A549 (cell line): ENCODE data around the gene PLCB1. TPM values are rescaled to one million over a fixed set of nuclear protein-coding genes. Genes with fewer than 3 reads are reported as not detected.

Experiments used
- ATAC-seq, 2 experiments: fragments of 200-7000 bp in 1 of 2; fragments of >200 bp in 1 of 2; cut with Nextera tagmentation in 1 of 2; cut with Tn5 transposase in 1 of 2; 3 replicates each; pipeline versions ENCODE4 v1.8.0 to v1.9.1; 2018 to 2020; ENCODE audit warnings: mild to moderate bottlenecking in 1 of 2, moderate library complexity in 1 of 2
- CTCF ChIA-PET: fragments of 300-600 bp; sonication (Branson Sonifier 250); formaldehyde crosslinking; extraction: SDS; loops from one replicate; lab custom pipeline; 2021; ENCODE audit warnings: antibody characterized with exemption, inconsistent platforms; lab: Yijun Ruan, JAX
- POLR2A ChIA-PET: fragments of 350-600 bp; formaldehyde crosslinking; extraction: SDS; loops from one replicate; lab custom pipeline; 2021; ENCODE audit warnings: antibody characterized with exemption, inconsistent platforms; lab: Yijun Ruan, JAX
- DNase-seq, 2 experiments: peaks; one replicate each; pipeline versions ENCODE4 v3.0.0 to v3.0.0-alpha.2; 2011 to 2016; ENCODE audit warnings: low read depth in 1 of 2, low spot score in 1 of 2
- FAIRE-seq: peaks from 2 replicates; lab custom pipeline; 2011; peaks lifted over from hg19 to GRCh38; lab: Jason Lieb, UNC
- H3K27ac ChIP-seq, 2 experiments: fragments of >200 bp; sonication (Bioruptor Twin); formaldehyde crosslinking; 3 replicates each; pipeline ENCODE4 v1.5.1; 2016 to 2017
- H3K4me1 ChIP-seq: fragments of >200 bp; sonication (Bioruptor Twin); formaldehyde crosslinking; 3 replicates; pipeline ENCODE4 v1.6.1; 2016
- H3K4me2 ChIP-seq: fragments of >200 bp; sonication (Bioruptor Twin); formaldehyde crosslinking; 3 replicates; pipeline ENCODE4 v1.6.1; 2016
- H3K4me3 ChIP-seq: fragments of >200 bp; sonication (Bioruptor Twin); formaldehyde crosslinking; 3 replicates; pipeline ENCODE4 v1.5.1; 2016
- H3K9me3 ChIP-seq: fragments of >200 bp; sonication (Bioruptor Twin); formaldehyde crosslinking; 3 replicates; pipeline ENCODE4 v1.6.1; 2016
- BHLHE40 ChIP-seq: IDR thresholded peaks from 2 replicates; pipeline ENCODE4 v1.6.1; 2012; ENCODE audit warnings: low read depth, low read length, inconsistent platforms
- CBX2 ChIP-seq: fragments of 200-600 bp; sonication (generic); IDR thresholded peaks from 2 replicates; pipeline ENCODE4 v1.6.1; 2016; ENCODE audit warnings: low read depth, mild to moderate bottlenecking, borderline replicate concordance
- GATA3 ChIP-seq: IDR thresholded peaks from 2 replicates; pipeline ENCODE4 v1.6.1; 2012; ENCODE audit warnings: borderline replicate concordance
- HDAC2 ChIP-seq: fragments of 200-600 bp; sonication (generic); IDR thresholded peaks from 2 replicates; pipeline ENCODE4 v1.6.1; 2016
- HEYL ChIP-seq: fragments of 250-450 bp; sonication (Bioruptor Pico); IDR thresholded peaks from 2 replicates; pipeline ENCODE4 v1.8.0; 2021; ENCODE audit warnings: mild to moderate bottlenecking, moderate library complexity
- HOXA7 ChIP-seq: fragments of 250-450 bp; sonication (Bioruptor Pico); IDR thresholded peaks from 2 replicates; pipeline ENCODE4 v1.5.0; 2020; ENCODE audit warnings: mild to moderate bottlenecking, moderate library complexity
- HOXB5 ChIP-seq: fragments of 250-450 bp; sonication (Bioruptor Pico); IDR thresholded peaks from 2 replicates; pipeline ENCODE4 v1.5.0; 2020; ENCODE audit warnings: mild to moderate bottlenecking, moderate library complexity
- MAFK ChIP-seq: fragments of 450-650 bp; IDR thresholded peaks from 2 replicates; pipeline ENCODE4 v1.6.1; 2014; ENCODE audit not compliant: partially characterized antibody
- MAZ ChIP-seq: fragments of 150-350 bp; IDR thresholded peaks from 2 replicates; pipeline ENCODE4 v1.6.1; 2014; ENCODE audit warnings: antibody characterized with exemption, low read depth, low read length, borderline replicate concordance
- MYC ChIP-seq: IDR thresholded peaks from 2 replicates; pipeline ENCODE4 v1.6.1; 2012; ENCODE audit warnings: mild to moderate bottlenecking, inconsistent platforms, low read length, improper control_type of control experiment, borderline replicate concordance
- NR3C1 ChIP-seq: fragments of >200 bp; sonication (Bioruptor Twin); formaldehyde crosslinking; IDR thresholded peaks from 3 replicates; pipeline ENCODE4 v1.6.1; 2017
- POLR2A ChIP-seq: IDR thresholded peaks from 2 replicates; pipeline ENCODE4 v1.6.1; 2012; ENCODE audit warnings: mild to moderate bottlenecking, low read length
- RAD21 ChIP-seq, 2 experiments: fragments of >200 bp in 1 of 2; sonication (Bioruptor Twin) in 1 of 2; formaldehyde crosslinking in 1 of 2; IDR thresholded peaks in 1 of 2; conservative IDR thresholded peaks in 1 of 2; 2 replicates in 1 of 2; 3 replicates in 1 of 2; pipeline ENCODE4 v1.6.1; 2012 to 2018; ENCODE audit warnings: inconsistent platforms in 1 of 2
- RARB ChIP-seq: fragments of 250-450 bp; sonication (Bioruptor Pico); IDR thresholded peaks from 2 replicates; pipeline ENCODE4 v1.8.0; 2021; ENCODE audit warnings: mild to moderate bottlenecking, moderate library complexity
- RCOR1 ChIP-seq: fragments of 150-350 bp; IDR thresholded peaks from 2 replicates; pipeline ENCODE4 v1.6.1; 2014; ENCODE audit warnings: antibody characterized with exemption, low read length, low read depth
- RNF2 ChIP-seq: fragments of 200-600 bp; sonication (generic); IDR thresholded peaks from 2 replicates; pipeline ENCODE4 v1.6.1; 2016; ENCODE audit warnings: low read depth, mild to moderate bottlenecking, antibody characterized with exemption, moderate library complexity, borderline replicate concordance
- SMC3 ChIP-seq: fragments of >200 bp; sonication (Bioruptor Twin); formaldehyde crosslinking; IDR thresholded peaks from 3 replicates; pipeline ENCODE4 v1.6.1; 2018; ENCODE audit warnings: inconsistent platforms
- SREBF2 ChIP-seq: fragments of 450-650 bp; IDR thresholded peaks from 2 replicates; pipeline ENCODE4 v1.6.1; 2014; ENCODE audit warnings: mild to moderate bottlenecking, moderate library complexity
- ZFP36 ChIP-seq: fragments of 450-650 bp; IDR thresholded peaks from 2 replicates; pipeline ENCODE4 v1.6.1; 2014; ENCODE audit warnings: borderline replicate concordance; ENCODE audit not compliant: partially characterized antibody
- ZNF302 ChIP-seq: fragments of 250-450 bp; sonication (Bioruptor Pico); IDR thresholded peaks from 2 replicates; pipeline ENCODE4 v1.9.0; 2021; ENCODE audit warnings: inconsistent platforms, mild to moderate bottlenecking, moderate library complexity
- ZSCAN20 ChIP-seq: fragments of 250-450 bp; sonication (Bioruptor Pico); IDR thresholded peaks from 2 replicates; pipeline ENCODE4 v1.8.0; 2022; ENCODE audit warnings: mild to moderate bottlenecking, moderate library complexity
- WGBS: methylation state at CpG from one replicate; pipeline ENCODE4 v1.1.6; 2017; ENCODE audit errors: missing lambda C conversion rate; 5-methylcytosine and 5-hydroxymethylcytosine counted together
- polyA plus RNA-seq, 4 experiments: library from polyadenylated mRNA; depleted of rRNA in 3 of 4; stranded (reverse); fragments of >200 nt; fragmentation: RNase III in 1 of 4; extraction: RNeasy Plus Mini Kit Qiagen cat#74134 plus additional on column Dnase treatment in 1 of 4; gene quantifications; 2 replicates in 3 of 4; 3 replicates in 1 of 4; pipeline ENCODE4 v1.2.3, GENCODE V29; 2011 to 2017
- TF ChIP-seq, protein P1 (sequence below): fragments of 250-450 bp; sonication (Bioruptor Pico); IDR thresholded peaks from 2 replicates; pipeline ENCODE4 v1.5.0; 2021; ENCODE audit warnings: mild to moderate bottlenecking, moderate library complexity, borderline replicate concordance
- TF ChIP-seq, protein P2 (sequence below): fragments of >200 bp; sonication (Bioruptor Twin); formaldehyde crosslinking; IDR thresholded peaks from 3 replicates; pipeline ENCODE4 v1.5.1; 2016
- TF ChIP-seq, protein P3 (sequence below): fragments of 150-350 bp; IDR thresholded peaks from 2 replicates; pipeline ENCODE4 v1.6.1; 2014; ENCODE audit warnings: low read depth, mild to moderate bottlenecking, low read length
- TF ChIP-seq, protein P4 (sequence below): IDR thresholded peaks from 2 replicates; pipeline ENCODE4 v1.6.1; 2012
- TF ChIP-seq, protein P5 (sequence below): IDR thresholded peaks from 2 replicates; pipeline ENCODE4 v1.6.1; 2012
- TF ChIP-seq, protein P6 (sequence below): IDR thresholded peaks from 2 replicates; pipeline ENCODE4 v1.6.1; 2012; ENCODE audit warnings: low read depth, borderline replicate concordance

The PLCB1 gene
- polyA plus RNA-seq, 2 of the 4 experiments (the other 2 are of a cell fraction): 0.97 to 6.3 TPM

DNA sequence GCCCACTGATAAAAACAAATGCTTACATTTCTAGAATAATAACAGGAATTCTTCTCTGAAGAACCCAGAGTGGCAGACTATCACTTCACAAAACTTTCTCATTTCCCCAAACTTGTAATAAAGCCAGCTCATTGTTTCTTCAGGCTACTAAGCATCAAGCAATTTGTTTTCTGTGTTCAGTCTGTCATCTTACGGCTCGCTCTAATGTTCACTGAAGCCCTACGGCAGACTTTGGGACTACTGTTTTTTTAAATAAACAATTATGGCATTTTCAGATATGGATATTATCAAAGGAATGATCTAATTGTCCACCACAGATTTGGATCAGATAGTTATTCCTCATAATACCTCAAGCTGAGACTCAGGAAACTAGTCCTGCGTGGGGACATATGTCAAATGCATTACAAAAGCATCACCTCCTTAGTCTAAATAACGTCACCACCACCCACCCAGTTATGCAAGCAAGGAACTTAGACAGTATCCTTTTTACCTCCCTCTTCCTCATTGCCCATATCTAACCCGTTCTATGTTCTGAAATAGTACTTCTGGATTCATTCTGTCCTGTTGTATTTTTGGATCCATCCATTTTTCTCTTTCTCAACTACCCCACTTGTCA lies 415.1 kb downstream of the PLCB1 start (continued):
- no peak for TF ChIP-seq RNF2

DNA sequence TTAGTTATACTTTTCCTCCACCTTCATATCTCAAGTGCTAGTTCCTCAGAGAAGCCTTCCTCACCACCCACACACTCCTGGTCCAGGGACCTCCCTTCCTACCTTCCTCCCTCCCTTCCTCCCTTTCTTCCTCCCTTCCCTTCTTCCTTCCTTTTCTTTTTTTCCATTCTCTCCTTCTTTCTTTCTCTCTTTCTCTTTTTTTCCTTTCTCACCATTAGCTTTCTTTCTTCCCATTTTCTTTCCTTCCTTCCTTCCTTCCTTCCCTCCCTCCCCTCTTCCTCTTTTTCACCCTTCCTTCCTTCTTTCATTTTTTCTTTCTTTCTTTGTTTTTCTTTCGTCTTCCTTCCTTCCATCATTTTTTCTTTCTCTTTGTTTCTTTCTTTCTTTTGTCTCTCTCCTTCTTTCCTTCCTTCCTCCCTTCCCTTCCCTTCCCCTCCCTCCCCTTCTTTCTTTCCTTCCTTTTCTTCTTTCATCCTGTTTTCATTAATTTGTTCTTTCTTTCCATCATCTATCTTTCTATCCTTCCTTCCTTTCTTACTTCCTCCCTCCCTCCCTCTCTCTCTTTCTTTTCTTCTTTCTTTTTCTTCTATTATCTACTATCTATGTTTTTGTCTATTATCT lies 416.0 kb downstream of the PLCB1 start:
- H3K27ac ChIP-seq: no peak overlapping the region
- TF ChIP-seq, protein P1, sequence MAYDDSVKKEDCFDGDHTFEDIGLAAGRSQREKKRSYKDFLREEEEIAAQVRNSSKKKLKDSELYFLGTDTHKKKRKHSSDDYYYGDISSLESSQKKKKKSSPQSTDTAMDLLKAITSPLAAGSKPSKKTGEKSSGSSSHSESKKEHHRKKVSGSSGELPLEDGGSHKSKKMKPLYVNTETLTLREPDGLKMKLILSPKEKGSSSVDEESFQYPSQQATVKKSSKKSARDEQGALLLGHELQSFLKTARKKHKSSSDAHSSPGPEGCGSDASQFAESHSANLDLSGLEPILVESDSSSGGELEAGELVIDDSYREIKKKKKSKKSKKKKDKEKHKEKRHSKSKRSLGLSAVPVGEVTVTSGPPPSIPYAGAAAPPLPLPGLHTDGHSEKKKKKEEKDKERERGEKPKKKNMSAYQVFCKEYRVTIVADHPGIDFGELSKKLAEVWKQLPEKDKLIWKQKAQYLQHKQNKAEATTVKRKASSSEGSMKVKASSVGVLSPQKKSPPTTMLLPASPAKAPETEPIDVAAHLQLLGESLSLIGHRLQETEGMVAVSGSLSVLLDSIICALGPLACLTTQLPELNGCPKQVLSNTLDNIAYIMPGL (CRISPR knock-in tag): no peak
- TF ChIP-seq, protein P2, sequence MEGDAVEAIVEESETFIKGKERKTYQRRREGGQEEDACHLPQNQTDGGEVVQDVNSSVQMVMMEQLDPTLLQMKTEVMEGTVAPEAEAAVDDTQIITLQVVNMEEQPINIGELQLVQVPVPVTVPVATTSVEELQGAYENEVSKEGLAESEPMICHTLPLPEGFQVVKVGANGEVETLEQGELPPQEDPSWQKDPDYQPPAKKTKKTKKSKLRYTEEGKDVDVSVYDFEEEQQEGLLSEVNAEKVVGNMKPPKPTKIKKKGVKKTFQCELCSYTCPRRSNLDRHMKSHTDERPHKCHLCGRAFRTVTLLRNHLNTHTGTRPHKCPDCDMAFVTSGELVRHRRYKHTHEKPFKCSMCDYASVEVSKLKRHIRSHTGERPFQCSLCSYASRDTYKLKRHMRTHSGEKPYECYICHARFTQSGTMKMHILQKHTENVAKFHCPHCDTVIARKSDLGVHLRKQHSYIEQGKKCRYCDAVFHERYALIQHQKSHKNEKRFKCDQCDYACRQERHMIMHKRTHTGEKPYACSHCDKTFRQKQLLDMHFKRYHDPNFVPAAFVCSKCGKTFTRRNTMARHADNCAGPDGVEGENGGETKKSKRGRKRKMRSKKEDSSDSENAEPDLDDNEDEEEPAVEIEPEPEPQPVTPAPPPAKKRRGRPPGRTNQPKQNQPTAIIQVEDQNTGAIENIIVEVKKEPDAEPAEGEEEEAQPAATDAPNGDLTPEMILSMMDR: no peak
- TF ChIP-seq MAFK (no peak), MYC (no peak), ZNF302 (CRISPR knock-in tag) (no peak), MAZ (no peak), HOXB5 (no peak), ZSCAN20 (CRISPR knock-in tag) (no peak), SREBF2 (no peak), SMC3 (no peak), NR3C1 (no peak)
- TF ChIP-seq, protein P3, sequence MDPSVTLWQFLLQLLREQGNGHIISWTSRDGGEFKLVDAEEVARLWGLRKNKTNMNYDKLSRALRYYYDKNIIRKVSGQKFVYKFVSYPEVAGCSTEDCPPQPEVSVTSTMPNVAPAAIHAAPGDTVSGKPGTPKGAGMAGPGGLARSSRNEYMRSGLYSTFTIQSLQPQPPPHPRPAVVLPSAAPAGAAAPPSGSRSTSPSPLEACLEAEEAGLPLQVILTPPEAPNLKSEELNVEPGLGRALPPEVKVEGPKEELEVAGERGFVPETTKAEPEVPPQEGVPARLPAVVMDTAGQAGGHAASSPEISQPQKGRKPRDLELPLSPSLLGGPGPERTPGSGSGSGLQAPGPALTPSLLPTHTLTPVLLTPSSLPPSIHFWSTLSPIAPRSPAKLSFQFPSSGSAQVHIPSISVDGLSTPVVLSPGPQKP: no peak
- POLR2A ChIA-PET: no interaction called here
- no peak overlapping the region for H3K4me2 ChIP-seq
- CTCF ChIA-PET: interaction anchor here (0.6 to 1.1 kb wide), 3 partner anchors 20 to 621 kb away, joined by 3 read pairs; no protein-coding TSS in a partner anchor
- no peaks in the 10 kb centered on the region for H3K9me3 ChIP-seq
- 10% methylated on average over 1 of the region's 1 CpG for WGBS
- ATAC-seq (no peak; a peak in 1 of 6 replicates), FAIRE-seq (no peak), DNase-seq (no peak)
- H3K4me1 ChIP-seq: no peaks in the 10 kb centered on the region
- H3K4me3 ChIP-seq: no peak overlapping the region

DNA sequence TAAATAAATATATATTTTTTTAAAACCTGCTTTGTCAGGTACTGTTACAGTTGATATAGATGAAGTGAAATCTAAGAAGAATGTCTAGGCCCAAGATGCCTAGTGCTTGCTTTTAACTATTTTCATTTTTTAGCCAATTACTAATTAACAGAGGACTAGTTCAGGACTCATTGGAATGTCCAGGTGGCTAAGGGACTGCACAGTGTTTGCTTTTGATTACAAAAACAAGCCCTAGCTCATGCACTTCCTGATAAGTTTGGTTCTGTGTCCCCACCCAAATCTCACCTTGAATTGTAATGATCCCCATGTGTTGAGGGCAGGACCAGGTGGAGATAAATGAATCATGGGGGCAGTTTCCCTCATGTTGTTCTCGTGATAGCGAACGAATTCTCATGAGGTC lies 417.1 kb downstream of the PLCB1 start:
- 7% methylated on average over 3 of the region's 3 CpGs for WGBS
- DNase-seq: no peak
- no peak for ATAC-seq
- no peaks in the 10 kb centered on the region for H3K4me1 ChIP-seq
- no peak overlapping the region for H3K4me3 ChIP-seq
- no peak overlapping the region for H3K27ac ChIP-seq
- ChIA-PET CTCF (interaction anchor here (1.1 kb wide), 2 partner anchors 21 to 173 kb away, joined by 3 to 4 read pairs; no protein-coding TSS in a partner anchor), POLR2A (no interaction called here)
- no peak for FAIRE-seq
- no peaks in the 10 kb centered on the region for H3K9me3 ChIP-seq
- H3K4me2 ChIP-seq: no peak overlapping the region
- no peak for TF ChIP-seq HOXA7 (CRISPR knock-in tag)
- TF ChIP-seq, protein P4, sequence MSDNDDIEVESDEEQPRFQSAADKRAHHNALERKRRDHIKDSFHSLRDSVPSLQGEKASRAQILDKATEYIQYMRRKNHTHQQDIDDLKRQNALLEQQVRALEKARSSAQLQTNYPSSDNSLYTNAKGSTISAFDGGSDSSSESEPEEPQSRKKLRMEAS: no peak
- TF ChIP-seq RARB (CRISPR knock-in tag): no peak
- TF ChIP-seq, protein P3: no peak
- no peak for TF ChIP-seq HEYL
- no peak for TF ChIP-seq POLR2A
- TF ChIP-seq RCOR1: no peak
- TF ChIP-seq ZFP36: no peak
- TF ChIP-seq HOXB5: no peak
- TF ChIP-seq CBX2: no peak
- no peak for TF ChIP-seq HDAC2
- TF ChIP-seq ZSCAN20 (CRISPR knock-in tag): no peak
- TF ChIP-seq GATA3: no peak
- TF ChIP-seq, protein P5, sequence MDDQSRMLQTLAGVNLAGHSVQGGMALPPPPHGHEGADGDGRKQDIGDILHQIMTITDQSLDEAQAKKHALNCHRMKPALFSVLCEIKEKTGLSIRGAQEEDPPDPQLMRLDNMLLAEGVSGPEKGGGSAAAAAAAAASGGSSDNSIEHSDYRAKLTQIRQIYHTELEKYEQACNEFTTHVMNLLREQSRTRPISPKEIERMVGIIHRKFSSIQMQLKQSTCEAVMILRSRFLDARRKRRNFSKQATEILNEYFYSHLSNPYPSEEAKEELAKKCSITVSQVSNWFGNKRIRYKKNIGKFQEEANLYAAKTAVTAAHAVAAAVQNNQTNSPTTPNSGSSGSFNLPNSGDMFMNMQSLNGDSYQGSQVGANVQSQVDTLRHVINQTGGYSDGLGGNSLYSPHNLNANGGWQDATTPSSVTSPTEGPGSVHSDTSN: no peak
- no peak for TF ChIP-seq BHLHE40
- TF ChIP-seq RAD21 (conservative IDR thresholded peaks at IDR 0.05 in 1 of 2, IDR thresholded peaks at IDR 0.05 in 1 of 2): no peak
- TF ChIP-seq, protein P6, sequence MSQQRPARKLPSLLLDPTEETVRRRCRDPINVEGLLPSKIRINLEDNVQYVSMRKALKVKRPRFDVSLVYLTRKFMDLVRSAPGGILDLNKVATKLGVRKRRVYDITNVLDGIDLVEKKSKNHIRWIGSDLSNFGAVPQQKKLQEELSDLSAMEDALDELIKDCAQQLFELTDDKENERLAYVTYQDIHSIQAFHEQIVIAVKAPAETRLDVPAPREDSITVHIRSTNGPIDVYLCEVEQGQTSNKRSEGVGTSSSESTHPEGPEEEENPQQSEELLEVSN: no peak
- TF ChIP-seq SMC3: no peak
